Breast epithelium (tissue), 4 donors: ENCODE measurements around the gene SNX33. TPM values are rescaled to one million over a fixed set of nuclear protein-coding genes. Genes with fewer than 3 reads are reported as not detected.
"Not testable (repeated sequence)": the region's sequence is repeated elsewhere in the genome, so short reads cannot be mapped to it uniquely, and the experiment has no call there.

ENCODE experiments used
- DNase-seq, 2 donors: peaks; one replicate each; pipeline ENCODE4 v3.0.0-alpha.2; 2019; ENCODE audit warnings: low spot score in 2 of 2
- H3K27ac ChIP-seq, 2 donors: fragments of 200-600 bp; sonication (generic) in 1 of 2; one replicate each; pipeline ENCODE4 v1.5.1; 2016 to 2019; ENCODE audit warnings: mild to moderate bottlenecking in 1 of 2
- H3K27me3 ChIP-seq, 2 donors: fragments of 200-600 bp; sonication (generic) in 1 of 2; one replicate each; pipeline versions ENCODE4 v1.5.1 to v1.6.0; 2017 to 2019; ENCODE audit warnings: control low read depth in 1 of 2, mild to moderate bottlenecking in 1 of 2
- H3K36me3 ChIP-seq: fragments of 200-600 bp; one replicate; pipeline ENCODE4 v1.5.1; 2019
- H3K4me1 ChIP-seq, 2 donors: fragments of 200-600 bp; sonication (generic); one replicate each; pipeline ENCODE4 v1.5.1; 2016 to 2019; ENCODE audit warnings: control low read depth in 1 of 2
- H3K4me3 ChIP-seq, 3 donors: fragments of 200-600 bp; sonication (generic); 1 replicate in 2 of 3; 2 replicates in 1 of 3; pipeline ENCODE4 v1.5.1; 2016 to 2019; ENCODE audit warnings: mild to moderate bottlenecking in 3 of 3, moderate library complexity in 2 of 3
- H3K9me3 ChIP-seq, 2 donors: fragments of 200-600 bp; sonication (generic) in 1 of 2; one replicate each; pipeline ENCODE4 v1.5.1; 2016 to 2019; ENCODE audit warnings: control low read depth in 1 of 2
- CTCF ChIP-seq, 3 donors: fragments of 450-650 bp; IDR thresholded peaks; one replicate each; pipeline ENCODE4 v1.5.1; 2016 to 2017; ENCODE audit warnings: antibody characterized with exemption in 3 of 3, mild to moderate bottlenecking in 3 of 3, moderate library complexity in 3 of 3
- POLR2A ChIP-seq: fragments of 450-650 bp; IDR thresholded peaks from one replicate; pipeline ENCODE4 v1.6.1; 2016; ENCODE audit warnings: antibody characterized with exemption, mild to moderate bottlenecking, moderate library complexity
- POLR2AphosphoS5 ChIP-seq, 3 donors: sonication (generic); formaldehyde crosslinking; IDR thresholded peaks; one replicate each; pipeline ENCODE4 v1.6.1; 2017; ENCODE audit warnings: antibody characterized with exemption in 3 of 3
- intact Hi-C: fragments of 100-400 bp; cut with DNase I; formaldehyde crosslinking; loops from one replicate; pipeline ENCODE4 v1.15.1; 2023; ENCODE audit warnings: low total_unique reads
- total RNA-seq, 3 donors: library from RNA; depleted of rRNA; stranded (reverse); fragments of >200 nt; gene quantifications; one replicate each; pipeline ENCODE4 v1.1.0, GENCODE V29; 2016

Gene SNX33
- total RNA-seq, 3 donors from 2014 or later = 32.8 to 42.7 (median 36.3) TPM

GRCh38 chr15:75675579-75676404 lies 28.1 kb downstream of the SNX33 start:
- no peak for DNase-seq
- intact Hi-C loops = no loop called here
- no peaks in the 10 kb centered on the region for H3K27me3 ChIP-seq
- H3K4me3 ChIP-seq = no peak overlapping the region
- H3K36me3 ChIP-seq = no peaks in the 10 kb centered on the region
- no peak for TF ChIP-seq POLR2AphosphoS5 (IDR thresholded peaks at IDR 0.05)
- TF ChIP-seq CTCF (IDR thresholded peaks at IDR 0.05) = no peak
- no peak for TF ChIP-seq POLR2A
- peaks cover 7 to 23% of the 10 kb centered on the region in 2 donors for H3K4me1 ChIP-seq
- H3K27ac ChIP-seq = peak overlapping the region in 1 of 2 donors; percentile 48
- H3K9me3 ChIP-seq = no peaks in the 10 kb centered on the region

GRCh38 chr15:75676688-75677464 lies 29.2 kb downstream of the SNX33 start:
- H3K4me3 ChIP-seq = no peak overlapping the region
- peaks cover 7 to 21% of the 10 kb centered on the region in 2 donors for H3K4me1 ChIP-seq
- peak overlapping the region in 1 of 2 donors; percentile 19 for H3K27ac ChIP-seq
- H3K9me3 ChIP-seq = no peaks in the 10 kb centered on the region
- no peak for TF ChIP-seq POLR2A
- TF ChIP-seq CTCF (IDR thresholded peaks at IDR 0.05) = no peak
- TF ChIP-seq POLR2AphosphoS5 (IDR thresholded peaks at IDR 0.05) = no peak
- DNase-seq = no peak
- no peaks in the 10 kb centered on the region for H3K36me3 ChIP-seq
- H3K27me3 ChIP-seq = no peaks in the 10 kb centered on the region
- intact Hi-C loops = no loop called here

- TF ChIP-seq POLR2A (no peak), CTCF (IDR thresholded peaks at IDR 0.05) (no peak), POLR2AphosphoS5 (IDR thresholded peaks at IDR 0.05) (no peak)
- intact Hi-C loops = no loop called here
- Histone ChIP-seq H3K36me3 (no peaks in the 10 kb centered on the region), H3K27me3 (no peaks in the 10 kb centered on the region), H3K9me3 (no peaks in the 10 kb centered on the region), H3K27ac (peak overlapping the region in 1 of 2 donors; percentile 19), H3K4me3 (no peak overlapping the region), H3K4me1 (peaks cover 7 to 13% of the 10 kb centered on the region in 2 donors)
- DNase-seq = no peak
Observed at GRCh38 chr15:75677465-75678323, 30.0 kb downstream of the SNX33 start.

- H3K9me3 ChIP-seq, H3K36me3 ChIP-seq, H3K4me3 ChIP-seq, H3K27ac ChIP-seq, H3K4me1 ChIP-seq, H3K27me3 ChIP-seq, intact Hi-C loops, DNase-seq: not testable (repeated sequence)
Observed at GRCh38 chr15:75678324-75678690, 30.6 kb downstream of the SNX33 start.

- H3K4me3 ChIP-seq = no peak overlapping the region
- DNase-seq = no peak
- intact Hi-C loops = no loop called here
- no peaks in the 10 kb centered on the region for H3K36me3 ChIP-seq
- TF ChIP-seq POLR2A (no peak), POLR2AphosphoS5 (IDR thresholded peaks at IDR 0.05) (no peak), CTCF (IDR thresholded peaks at IDR 0.05) (no peak)
- H3K9me3 ChIP-seq = no peaks in the 10 kb centered on the region
- peaks cover 0 to 4% of the 10 kb centered on the region in 2 donors for H3K4me1 ChIP-seq
- H3K27me3 ChIP-seq = no peaks in the 10 kb centered on the region
- H3K27ac ChIP-seq = peak overlapping the region in 1 of 2 donors; percentile 12
Observed at GRCh38 chr15:75680007-75680789, 32.5 kb downstream of the SNX33 start.
